OCI-LY1 (cell line): ENCODE data around the gene GABRP.

ENCODE experiments used
- EZH2 ChIP-seq: fragments of 200-600 bp; sonication (generic), shearing (Covaris generic); IDR thresholded peaks from 2 replicates; pipeline ENCODE4 v1.8.0; 2017; ENCODE audit warnings: borderline replicate concordance, mixed run types, mild to moderate bottlenecking, antibody characterized with exemption, low read length, moderate library complexity, mixed read lengths
- TF ChIP-seq, protein P1 (sequence below): fragments of 200-600 bp; sonication (generic), shearing (Covaris generic); IDR thresholded peaks from 2 replicates; pipeline ENCODE4 v1.5.1; 2017; ENCODE audit warnings: mild to moderate bottlenecking, antibody characterized with exemption, low read length, moderate library complexity, mixed read lengths

DNA sequence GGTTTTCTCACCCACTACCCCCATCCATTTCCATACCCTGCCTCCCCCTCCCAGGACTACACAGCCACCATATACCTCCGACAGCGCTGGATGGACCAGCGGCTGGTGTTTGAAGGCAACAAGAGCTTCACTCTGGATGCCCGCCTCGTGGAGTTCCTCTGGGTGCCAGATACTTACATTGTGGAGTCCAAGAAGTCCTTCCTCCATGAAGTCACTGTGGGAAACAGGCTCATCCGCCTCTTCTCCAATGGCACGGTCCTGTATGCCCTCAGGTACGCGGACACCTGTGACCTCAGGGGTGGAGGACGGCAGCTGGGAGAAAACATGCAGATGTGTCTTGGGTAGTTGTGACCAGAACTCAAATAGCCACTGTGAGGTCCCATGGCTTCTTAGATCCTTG is 11.6 kb downstream of the GABRP start:
- TF ChIP-seq, protein P1, sequence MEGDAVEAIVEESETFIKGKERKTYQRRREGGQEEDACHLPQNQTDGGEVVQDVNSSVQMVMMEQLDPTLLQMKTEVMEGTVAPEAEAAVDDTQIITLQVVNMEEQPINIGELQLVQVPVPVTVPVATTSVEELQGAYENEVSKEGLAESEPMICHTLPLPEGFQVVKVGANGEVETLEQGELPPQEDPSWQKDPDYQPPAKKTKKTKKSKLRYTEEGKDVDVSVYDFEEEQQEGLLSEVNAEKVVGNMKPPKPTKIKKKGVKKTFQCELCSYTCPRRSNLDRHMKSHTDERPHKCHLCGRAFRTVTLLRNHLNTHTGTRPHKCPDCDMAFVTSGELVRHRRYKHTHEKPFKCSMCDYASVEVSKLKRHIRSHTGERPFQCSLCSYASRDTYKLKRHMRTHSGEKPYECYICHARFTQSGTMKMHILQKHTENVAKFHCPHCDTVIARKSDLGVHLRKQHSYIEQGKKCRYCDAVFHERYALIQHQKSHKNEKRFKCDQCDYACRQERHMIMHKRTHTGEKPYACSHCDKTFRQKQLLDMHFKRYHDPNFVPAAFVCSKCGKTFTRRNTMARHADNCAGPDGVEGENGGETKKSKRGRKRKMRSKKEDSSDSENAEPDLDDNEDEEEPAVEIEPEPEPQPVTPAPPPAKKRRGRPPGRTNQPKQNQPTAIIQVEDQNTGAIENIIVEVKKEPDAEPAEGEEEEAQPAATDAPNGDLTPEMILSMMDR, result no peak
- TF ChIP-seq EZH2, result no peak
